Neural cell (in vitro differentiated cells): Measurements from ENCODE around the gene YLPM1. TPM values are rescaled to one million over a fixed set of nuclear protein-coding genes. Genes with fewer than 3 reads are reported as not detected.

Experiments
- H2AFZ ChIP-seq: fragments of 200-600, 300-800 bp; sonication (generic), shearing (Covaris generic); 2 replicates; pipeline ENCODE4 v1.6.0; 2014; ENCODE audit warnings: low read depth, mild to moderate bottlenecking, antibody characterized with exemption, low read length, moderate library complexity
- H3F3A ChIP-seq: fragments of 200-600 bp; shearing (Covaris generic); 2 replicates; pipeline ENCODE4 v1.6.1; 2016; ENCODE audit warnings: mild to moderate bottlenecking, moderate library complexity, mixed read lengths, antibody characterized with exemption, low read length; ENCODE audit not compliant: insufficient read depth, poor library complexity, severe bottlenecking
- H3K27ac ChIP-seq: fragments of 200-600, 300-800 bp; sonication (generic), shearing (Covaris generic); 2 replicates; pipeline ENCODE4 v1.5.1; 2014; ENCODE audit warnings: mild to moderate bottlenecking, low read length, moderate library complexity
- H3K27me3 ChIP-seq: fragments of 300-800, 200-600 bp; sonication (generic), shearing (Covaris generic); 2 replicates; pipeline ENCODE4 v1.6.0; 2014; ENCODE audit warnings: mild to moderate bottlenecking, low read depth, low read length, moderate library complexity; ENCODE audit not compliant: insufficient read depth
- H3K36me3 ChIP-seq: fragments of 300-800, 200-600 bp; sonication (generic), shearing (Covaris generic); 2 replicates; pipeline ENCODE4 v1.5.1; 2014; ENCODE audit warnings: mild to moderate bottlenecking, antibody characterized with exemption, low read length, moderate library complexity; ENCODE audit not compliant: insufficient read depth
- H3K4me2 ChIP-seq: fragments of 300-800, 200-600 bp; sonication (generic), shearing (Covaris generic); 2 replicates; pipeline ENCODE4 v1.6.0; 2014; ENCODE audit warnings: mild to moderate bottlenecking, low read length
- H3K4me3 ChIP-seq: fragments of 300-800, 200-600 bp; sonication (generic), shearing (Covaris generic); 2 replicates; pipeline ENCODE4 v1.5.1; 2014; ENCODE audit warnings: mild to moderate bottlenecking, low read length, moderate library complexity
- H3K79me2 ChIP-seq: fragments of 200-600 bp; shearing (Covaris generic); replicated peaks from 2 replicates; pipeline ENCODE4 v1.6.0; 2014; ENCODE audit warnings: mild to moderate bottlenecking, low read length, moderate library complexity; ENCODE audit not compliant: insufficient read depth
- H3K9ac ChIP-seq: fragments of 300-800, 200-600 bp; sonication (generic), shearing (Covaris generic); 2 replicates; pipeline ENCODE4 v1.6.1; 2016; ENCODE audit warnings: mild to moderate bottlenecking, low read length, mixed read lengths
- H3K9me2 ChIP-seq: fragments of 200-600 bp; shearing (Covaris generic); 2 replicates; pipeline ENCODE4 v1.6.1; 2016; ENCODE audit warnings: mild to moderate bottlenecking, low read length, mixed read lengths; ENCODE audit not compliant: insufficient read depth
- H3K9me3 ChIP-seq: fragments of 200-600, 300-800 bp; sonication (generic), shearing (Covaris generic); 2 replicates; pipeline ENCODE4 v1.6.1; 2016; ENCODE audit warnings: mild to moderate bottlenecking, mixed run types, low read length, moderate library complexity, mixed read lengths
- H4K20me1 ChIP-seq: fragments of 200-600 bp; shearing (Covaris generic); 2 replicates; pipeline ENCODE4 v1.6.1; 2016; ENCODE audit warnings: mild to moderate bottlenecking, mixed run types; ENCODE audit not compliant: insufficient read depth
- CTCF ChIP-seq: fragments of 450-650 bp; IDR thresholded peaks from 2 replicates; pipeline ENCODE4 v1.5.1; 2014; ENCODE audit warnings: antibody characterized with exemption, mild to moderate bottlenecking, moderate library complexity; ENCODE audit not compliant: poor library complexity, severe bottlenecking
- EP300 ChIP-seq: fragments of 450-650 bp; conservative IDR thresholded peaks from 2 replicates; pipeline ENCODE4 v1.6.1; 2014; ENCODE audit warnings: antibody characterized with exemption, mild to moderate bottlenecking, moderate library complexity; ENCODE audit not compliant: poor library complexity, severe bottlenecking
- EZH2 ChIP-seq: fragments of 200-600, 300-800 bp; shearing (Covaris generic), sonication (generic); IDR thresholded peaks from 2 replicates; pipeline ENCODE4 v1.6.1; 2014; ENCODE audit warnings: antibody characterized with exemption, low read length, borderline replicate concordance, mild to moderate bottlenecking; ENCODE audit not compliant: insufficient read depth, poor library complexity, severe bottlenecking
- MXI1 ChIP-seq: fragments of 450-650 bp; conservative IDR thresholded peaks from 2 replicates; pipeline ENCODE4 v1.6.1; 2014; ENCODE audit warnings: antibody characterized with exemption, mild to moderate bottlenecking; ENCODE audit not compliant: poor library complexity, severe bottlenecking
- POLR2AphosphoS5 ChIP-seq: IDR thresholded peaks from 2 replicates; pipeline ENCODE4 v1.6.1; 2012
- RAD21 ChIP-seq: fragments of 450-650 bp; conservative IDR thresholded peaks from 2 replicates; pipeline ENCODE4 v1.6.1; 2014; ENCODE audit warnings: antibody characterized with exemption, mild to moderate bottlenecking, moderate library complexity
- REST ChIP-seq: IDR thresholded peaks from 2 replicates; pipeline ENCODE4 v1.6.1; 2012; ENCODE audit warnings: borderline replicate concordance
- SMC3 ChIP-seq: fragments of 450-650 bp; conservative IDR thresholded peaks from 2 replicates; pipeline ENCODE4 v1.6.1; 2014; ENCODE audit warnings: antibody characterized with exemption, mild to moderate bottlenecking, moderate library complexity; ENCODE audit not compliant: poor library complexity
- TAF1 ChIP-seq: IDR thresholded peaks from 2 replicates; pipeline ENCODE4 v1.6.1; 2012; ENCODE audit warnings: low read depth
- polyA plus RNA-seq: library from polyadenylated mRNA; depleted of rRNA; stranded (reverse); fragments of >200 nt; gene quantifications from 2 replicates; pipeline ENCODE4 v1.2.3, GENCODE V29; 2014

Gene YLPM1
- polyA plus RNA-seq, 1 donor from 2014 or later: 63.4 TPM

GRCh38 chr14:74826574-74826973 lies 63.5 kb downstream of the YLPM1 start:
- H3K4me3 ChIP-seq: no peak overlapping the region
- no peaks in the 10 kb centered on the region for H3K9me2 ChIP-seq
- no peaks in the 10 kb centered on the region for H4K20me1 ChIP-seq
- no peak overlapping the region for H3K9ac ChIP-seq
- H3K79me2 ChIP-seq: no peaks in the 10 kb centered on the region
- H2AFZ ChIP-seq: no peak overlapping the region
- no peaks in the 10 kb centered on the region for H3F3A ChIP-seq
- H3K4me2 ChIP-seq: no peak overlapping the region
- H3K27me3 ChIP-seq: no peaks in the 10 kb centered on the region
- peaks cover 8% of the 10 kb centered on the region for H3K36me3 ChIP-seq
- TF ChIP-seq RAD21 (no peak), MXI1 (no peak), REST (no peak), EZH2 (no peak), SMC3 (no peak), POLR2AphosphoS5 (no peak), TAF1 (no peak), EP300 (no peak), CTCF (no peak)
- no peaks in the 10 kb centered on the region for H3K9me3 ChIP-seq
- H3K27ac ChIP-seq: no peak overlapping the region

GRCh38 chr14:74829251-74829650 lies 66.1 kb downstream of the YLPM1 start:
- Histone ChIP-seq H4K20me1 (no peaks in the 10 kb centered on the region), H3K27ac (no peak overlapping the region), H3K9me3 (no peaks in the 10 kb centered on the region), H3K4me3 (no peak overlapping the region), H3F3A (no peaks in the 10 kb centered on the region), H3K27me3 (no peaks in the 10 kb centered on the region), H3K4me2 (no peak overlapping the region), H3K36me3 (peaks cover 8% of the 10 kb centered on the region), H3K9me2 (no peaks in the 10 kb centered on the region), H3K79me2 (no peaks in the 10 kb centered on the region), H2AFZ (no peak overlapping the region), H3K9ac (no peak overlapping the region)
- TF ChIP-seq CTCF (no peak), EZH2 (no peak), TAF1 (no peak), EP300 (no peak), MXI1 (no peak), SMC3 (no peak), RAD21 (no peak), REST (no peak), POLR2AphosphoS5 (no peak)
